Body of pancreas (tissue), 4 donors: Measurements from ENCODE around the gene BACE2. TPM values are rescaled to one million over a fixed set of nuclear protein-coding genes. Genes with fewer than 3 reads are reported as not detected.
"Not testable (repeated sequence)": the region's sequence is repeated elsewhere in the genome, so short reads cannot be mapped to it uniquely, and the experiment has no call there.

Experiments used
- ATAC-seq: fragments of 150-250 bp; one replicate; pipeline ENCODE4 v1.9.1; 2016
- DNase-seq, 4 donors: peaks; one replicate each; pipeline ENCODE4 v3.0.0-alpha.2; 2019
- H3K27ac ChIP-seq, 4 donors: fragments of 200-600 bp; sonication (generic); 1 replicate in 3 of 4; 2 replicates in 1 of 4; pipeline versions ENCODE4 v1.5.1 to v1.6.1; 2016 to 2019; ENCODE audit warnings: mild to moderate bottlenecking in 1 of 4, mixed read lengths in 1 of 4, moderate library complexity in 1 of 4
- H3K27me3 ChIP-seq, 2 donors: fragments of 200-600 bp; sonication (generic); one replicate each; pipeline ENCODE4 v1.6.0; 2016; ENCODE audit warnings: mild to moderate bottlenecking in 1 of 2
- H3K36me3 ChIP-seq, 2 donors: fragments of 200-600 bp; sonication (generic); replicated peaks in 1 of 2; 2 replicates each; pipeline ENCODE4 v1.5.1; 2016; ENCODE audit warnings: low read depth in 2 of 2; ENCODE audit not compliant: insufficient read depth in 1 of 2
- H3K4me1 ChIP-seq: fragments of 200-600 bp; sonication (generic); one replicate; pipeline ENCODE4 v1.6.0; 2016
- H3K4me3 ChIP-seq, 2 donors: fragments of 200-600 bp; sonication (generic); 1 replicate in 1 of 2; 2 replicates in 1 of 2; pipeline ENCODE4 v1.5.1; 2016 to 2019
- H3K9me3 ChIP-seq, 3 donors: fragments of 200-600 bp; sonication (generic); 1 replicate in 2 of 3; 2 replicates in 1 of 3; pipeline ENCODE4 v1.5.1; 2016
- POLR2A ChIP-seq, 3 donors: fragments of 450-650 bp; IDR thresholded peaks; one replicate each; pipeline ENCODE4 v1.6.1; 2016; ENCODE audit warnings: antibody characterized with exemption in 3 of 3, mild to moderate bottlenecking in 2 of 3
- WGBS, 2 donors: methylation state at CpG; one replicate each; pipeline ENCODE4 v1.1.5; 2017; 5-methylcytosine and 5-hydroxymethylcytosine counted together
- intact Hi-C: fragments of 100-400 bp; cut with DNase I; formaldehyde crosslinking; loops from one replicate; pipeline ENCODE4 v1.15.1; 2023
- total RNA-seq, 2 donors: library from RNA; depleted of rRNA; stranded (reverse); fragments of >200 nt; gene quantifications; one replicate each; pipeline ENCODE4 v1.1.0, GENCODE V29; 2016
- TF ChIP-seq, protein P1 (sequence below), 7 experiments: fragments of 450-650 bp in 4 of 7; fragments of 200-600 bp in 3 of 7; sonication (generic) in 3 of 7; IDR thresholded peaks; one replicate each; pipeline ENCODE4 v1.5.1; 2016 to 2019; ENCODE audit warnings: antibody characterized with exemption in 7 of 7

BACE2 gene
- total RNA-seq, 2 donors from 2014 or later: 86.4 to 107 TPM

DNA sequence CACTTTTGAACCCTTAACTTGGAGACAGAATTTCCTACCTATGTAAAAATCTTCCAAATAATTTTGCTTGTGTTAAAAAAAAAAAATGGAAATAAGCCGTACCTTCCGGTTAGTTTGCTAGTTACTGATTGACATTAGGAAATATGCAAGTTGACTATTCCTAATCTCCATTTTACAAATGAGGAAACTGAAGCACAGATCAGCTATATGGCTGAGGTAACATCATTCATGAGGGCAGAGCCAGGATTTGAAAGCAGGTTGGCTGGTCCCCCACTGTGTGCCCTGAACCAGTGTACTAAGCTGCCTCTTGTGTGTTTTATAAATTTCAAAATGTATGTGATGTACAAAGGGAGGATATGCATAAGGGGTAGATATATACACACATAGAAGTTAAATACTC, 29.6 kb downstream of the BACE2 start:
- Histone ChIP-seq H3K4me3 (no peak overlapping the region), H3K9me3 (no peaks in the 10 kb centered on the region), H3K4me1 (peaks cover 6% of the 10 kb centered on the region), H3K27me3 (no peaks in the 10 kb centered on the region), H3K27ac (peak overlapping the region in 2 of 4 donors; percentile 10 to 68), H3K36me3 (no peaks in the 10 kb centered on the region)
- DNase-seq: no peak
- intact Hi-C loops: no loop called here
- TF ChIP-seq, protein P1, sequence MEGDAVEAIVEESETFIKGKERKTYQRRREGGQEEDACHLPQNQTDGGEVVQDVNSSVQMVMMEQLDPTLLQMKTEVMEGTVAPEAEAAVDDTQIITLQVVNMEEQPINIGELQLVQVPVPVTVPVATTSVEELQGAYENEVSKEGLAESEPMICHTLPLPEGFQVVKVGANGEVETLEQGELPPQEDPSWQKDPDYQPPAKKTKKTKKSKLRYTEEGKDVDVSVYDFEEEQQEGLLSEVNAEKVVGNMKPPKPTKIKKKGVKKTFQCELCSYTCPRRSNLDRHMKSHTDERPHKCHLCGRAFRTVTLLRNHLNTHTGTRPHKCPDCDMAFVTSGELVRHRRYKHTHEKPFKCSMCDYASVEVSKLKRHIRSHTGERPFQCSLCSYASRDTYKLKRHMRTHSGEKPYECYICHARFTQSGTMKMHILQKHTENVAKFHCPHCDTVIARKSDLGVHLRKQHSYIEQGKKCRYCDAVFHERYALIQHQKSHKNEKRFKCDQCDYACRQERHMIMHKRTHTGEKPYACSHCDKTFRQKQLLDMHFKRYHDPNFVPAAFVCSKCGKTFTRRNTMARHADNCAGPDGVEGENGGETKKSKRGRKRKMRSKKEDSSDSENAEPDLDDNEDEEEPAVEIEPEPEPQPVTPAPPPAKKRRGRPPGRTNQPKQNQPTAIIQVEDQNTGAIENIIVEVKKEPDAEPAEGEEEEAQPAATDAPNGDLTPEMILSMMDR (IDR thresholded peaks at IDR 0.05): no peak
- TF ChIP-seq POLR2A (IDR thresholded peaks at IDR 0.05): no peak
- ATAC-seq: peak; percentile 60
- 50% methylated on average over 2 of the region's 2 CpGs for WGBS, 2 donors

DNA sequence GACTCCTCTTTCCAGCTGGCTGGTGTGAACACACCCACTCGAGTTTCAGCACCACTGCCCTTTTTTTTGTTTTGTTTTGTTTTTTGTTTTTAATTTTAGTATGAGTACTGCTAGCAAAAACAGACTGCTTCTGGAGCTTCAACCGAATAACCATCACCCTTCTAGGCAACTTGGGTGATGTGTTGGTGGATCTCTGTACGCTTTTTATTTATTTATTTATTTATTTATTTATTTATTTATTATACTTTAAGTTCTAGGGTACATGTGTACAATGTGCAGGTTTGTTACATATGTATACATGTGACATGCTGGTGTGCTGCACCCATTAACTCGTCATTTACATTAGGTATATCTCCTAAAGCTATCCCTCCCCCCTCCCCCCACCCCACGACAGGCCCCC, 30.7 kb downstream of the BACE2 start:
- ATAC-seq, DNase-seq, H3K27me3 ChIP-seq, H3K4me1 ChIP-seq, H3K9me3 ChIP-seq, intact Hi-C loops, H3K27ac ChIP-seq, H3K4me3 ChIP-seq, H3K36me3 ChIP-seq: not testable (repeated sequence)
- WGBS, 2 donors: 83 to 91% methylated on average over 5 of the region's 5 CpGs

DNA sequence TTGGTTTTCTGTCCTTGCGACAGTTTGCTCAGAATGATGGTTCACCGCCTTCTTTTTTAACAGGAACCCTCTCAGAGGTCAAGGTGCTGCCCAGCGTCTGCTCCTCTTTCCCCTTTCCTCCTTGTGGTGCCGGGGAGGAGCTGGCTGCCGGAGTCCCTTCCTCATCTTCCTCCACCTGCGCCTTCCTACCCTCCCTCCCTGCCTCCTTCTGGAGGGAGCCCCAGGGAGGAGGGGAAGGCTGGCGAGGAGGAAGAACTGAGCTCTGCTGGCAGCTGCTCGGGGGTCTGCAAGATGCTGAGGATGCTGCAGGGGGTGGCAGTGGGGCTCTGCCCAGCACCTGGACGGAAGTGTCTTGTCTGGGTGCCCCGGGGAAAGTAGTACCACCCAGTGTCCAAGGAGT, 31.2 kb downstream of the BACE2 start:
- Histone ChIP-seq H3K27me3 (no peaks in the 10 kb centered on the region), H3K27ac (no peak overlapping the region), H3K4me1 (peaks cover 6% of the 10 kb centered on the region), H3K9me3 (no peaks in the 10 kb centered on the region), H3K4me3 (no peak overlapping the region), H3K36me3 (no peaks in the 10 kb centered on the region)
- intact Hi-C loops: no loop called here
- TF ChIP-seq, protein P1 (IDR thresholded peaks at IDR 0.05): no peak
- TF ChIP-seq POLR2A (IDR thresholded peaks at IDR 0.05): no peak
- DNase-seq: no peak
- WGBS, 2 donors: 85 to 87% methylated on average over 10 of the region's 10 CpGs
- ATAC-seq: no peak

DNA sequence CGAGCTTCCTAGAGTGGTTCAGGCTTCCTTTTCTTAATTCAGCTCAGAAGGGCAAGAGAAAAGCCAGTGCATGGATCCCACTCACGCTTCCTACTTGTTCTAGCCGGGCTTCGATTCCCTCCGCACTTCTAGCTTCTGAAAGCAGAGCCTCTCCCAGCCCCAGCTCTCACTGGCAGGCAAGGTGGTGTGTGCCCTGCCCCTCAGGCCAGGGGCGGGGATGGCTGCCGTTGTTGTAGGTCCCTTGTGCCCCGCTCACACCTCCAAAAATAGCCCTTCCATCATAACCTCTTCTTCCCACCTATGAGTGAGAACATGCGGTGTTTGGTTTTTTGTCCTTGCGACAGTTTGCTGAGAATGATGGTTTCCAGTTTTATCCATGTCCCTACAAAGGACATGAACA, 31.6 kb downstream of the BACE2 start:
- H3K4me1 ChIP-seq: peaks cover 6% of the 10 kb centered on the region
- no peaks in the 10 kb centered on the region for H3K36me3 ChIP-seq
- DNase-seq: no peak
- no peak overlapping the region for H3K27ac ChIP-seq
- no peaks in the 10 kb centered on the region for H3K9me3 ChIP-seq
- 90 to 95% methylated on average over 10 of the region's 10 CpGs for WGBS, 2 donors
- no peak for ATAC-seq
- intact Hi-C loops: no loop called here
- no peak for TF ChIP-seq POLR2A (IDR thresholded peaks at IDR 0.05)
- TF ChIP-seq, protein P1 (IDR thresholded peaks at IDR 0.05): no peak
- no peaks in the 10 kb centered on the region for H3K27me3 ChIP-seq
- H3K4me3 ChIP-seq: no peak overlapping the region

DNA sequence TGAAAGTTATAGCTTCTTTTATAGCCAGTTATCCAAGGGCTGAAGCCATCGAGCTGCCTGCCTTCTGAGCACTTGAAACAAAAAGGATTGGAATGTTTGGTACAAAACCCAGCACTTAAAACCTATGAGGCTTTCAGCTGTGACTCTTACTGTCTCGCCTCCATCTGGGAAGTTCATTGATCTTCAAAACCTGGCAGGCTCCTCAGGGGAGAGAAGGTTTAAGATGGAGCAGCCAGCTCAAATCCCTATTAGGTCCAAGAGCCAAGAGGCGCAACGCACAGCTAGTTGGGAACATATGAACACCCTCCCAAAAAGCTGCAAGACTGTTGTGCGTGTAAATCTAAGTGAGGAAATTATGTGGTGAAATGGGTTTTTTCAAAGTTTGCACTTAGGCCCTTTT, 33.4 kb downstream of the BACE2 start:
- no peak for DNase-seq
- 90 to 93% methylated on average over 5 of the region's 5 CpGs for WGBS, 2 donors
- Histone ChIP-seq H3K9me3 (no peaks in the 10 kb centered on the region), H3K27ac (no peak overlapping the region), H3K4me1 (peaks cover 6% of the 10 kb centered on the region), H3K4me3 (no peak overlapping the region), H3K27me3 (no peaks in the 10 kb centered on the region), H3K36me3 (no peaks in the 10 kb centered on the region)
- intact Hi-C loops: no loop called here
- TF ChIP-seq, protein P1 (IDR thresholded peaks at IDR 0.05): no peak
- no peak for TF ChIP-seq POLR2A (IDR thresholded peaks at IDR 0.05)
- ATAC-seq: no peak
